Stimulated activated CD4-positive, alpha-beta T cell treated with anti-CD3 and anti-CD28 coated beads, TNF-alpha, amount 100 ng/mL, for 1 hour (primary cell): ENCODE measurements around the gene GABRA5.

Source experiments
- DNase-seq, 3 donors: peaks; one replicate each; pipeline ENCODE4 v3.0.0-alpha.2; 2020; ENCODE audit warnings: low read depth in 3 of 3, low spot score in 1 of 3

Gene GABRA5

GRCh38 chr15:26985050-26985449 is 118.2 kb downstream of the GABRA5 start:
- no peak for DNase-seq

GRCh38 chr15:26996250-26996649 is 129.4 kb downstream of the GABRA5 start:
- no peak for DNase-seq
